ENCODE measurements around the gene MAST4.
A peak's percentile ranks its signal among the peaks of the same experiment; 100 is the strongest.

Gene MAST4

GRCh38 chr5:67066815-67067214 lies 470.6 kb downstream of the MAST4 start:
- no peak overlapping the region for H3K4me3 ChIP-seq (ENCODE audit: low read depth, low read length)
- no peak for DNase-seq (ENCODE audit: low read depth)

GRCh38 chr5:67073045-67073680 lies 477.0 kb downstream of the MAST4 start:
- DNase-seq (ENCODE audit: low read depth), result no peak
- H3K4me3 ChIP-seq (ENCODE audit: low read depth, low read length), result no peak overlapping the region

- no peak for DNase-seq (ENCODE audit: low read depth)
- no peak overlapping the region for H3K4me3 ChIP-seq (ENCODE audit: low read depth, low read length)
Measured at GRCh38 chr5:67077296-67077695, 481.1 kb downstream of the MAST4 start.

GRCh38 chr5:67081261-67081660 lies 485.1 kb downstream of the MAST4 start:
- DNase-seq (ENCODE audit: low read depth), result no peak
- no peak overlapping the region for H3K4me3 ChIP-seq (ENCODE audit: low read depth, low read length)

GRCh38 chr5:67082941-67083340 lies 486.7 kb downstream of the MAST4 start:
- no peak for DNase-seq (ENCODE audit: low read depth)
- H3K4me3 ChIP-seq (ENCODE audit: low read depth, low read length), result no peak overlapping the region

GRCh38 chr5:67085616-67086015 lies 489.4 kb downstream of the MAST4 start:
- no peak overlapping the region for H3K4me3 ChIP-seq (ENCODE audit: low read depth, low read length)
- no peak for DNase-seq (ENCODE audit: low read depth)

GRCh38 chr5:67089200-67089725 lies 493.1 kb downstream of the MAST4 start:
- DNase-seq (ENCODE audit: low read depth), result peak; percentile 56
- no peak overlapping the region for H3K4me3 ChIP-seq (ENCODE audit: low read depth, low read length)

- H3K4me3 ChIP-seq (ENCODE audit: low read depth, low read length), result no peak overlapping the region
- no peak for DNase-seq (ENCODE audit: low read depth)
Measured at GRCh38 chr5:67090040-67090439, 493.8 kb downstream of the MAST4 start.

- H3K4me3 ChIP-seq (ENCODE audit: low read depth, low read length), result no peak overlapping the region
- no peak for DNase-seq (ENCODE audit: low read depth)
Measured at GRCh38 chr5:67090593-67090992, 494.4 kb downstream of the MAST4 start.

GRCh38 chr5:67092535-67092934 lies 496.3 kb downstream of the MAST4 start:
- no peak overlapping the region for H3K4me3 ChIP-seq (ENCODE audit: low read depth, low read length)
- DNase-seq (ENCODE audit: low read depth), result no peak

- H3K4me3 ChIP-seq (ENCODE audit: low read depth, low read length), result no peak overlapping the region
- no peak for DNase-seq (ENCODE audit: low read depth)
Measured at GRCh38 chr5:67093279-67093678, 497.1 kb downstream of the MAST4 start.

GRCh38 chr5:67094476-67095300 lies 498.5 kb downstream of the MAST4 start:
- DNase-seq (ENCODE audit: low read depth), result peak; percentile 70
- no peak overlapping the region for H3K4me3 ChIP-seq (ENCODE audit: low read depth, low read length)

- peak; percentile 36 for DNase-seq (ENCODE audit: low read depth)
- no peak overlapping the region for H3K4me3 ChIP-seq (ENCODE audit: low read depth, low read length)
Measured at GRCh38 chr5:67095346-67096171, 499.4 kb downstream of the MAST4 start.

- DNase-seq (ENCODE audit: low read depth), result no peak
Measured at GRCh38 chr5:67098656-67099055, 502.5 kb downstream of the MAST4 start.

GRCh38 chr5:67100301-67100700 lies 504.1 kb downstream of the MAST4 start:
- no peak for DNase-seq (ENCODE audit: low read depth)

More at GRCh38 chr5:67098656-67099055, 502.5 kb downstream of the MAST4 start:
- H3K4me3 ChIP-seq (ENCODE audit: low read depth, low read length), result no peak overlapping the region

GRCh38 chr5:67102708-67103107 lies 506.5 kb downstream of the MAST4 start:
- H3K4me3 ChIP-seq (ENCODE audit: low read depth, low read length), result no peak overlapping the region
- DNase-seq (ENCODE audit: low read depth), result no peak

More at GRCh38 chr5:67100301-67100700, 504.1 kb downstream of the MAST4 start:
- H3K4me3 ChIP-seq (ENCODE audit: low read depth, low read length), result no peak overlapping the region

GRCh38 chr5:67104859-67105258 lies 508.7 kb downstream of the MAST4 start:
- H3K4me3 ChIP-seq (ENCODE audit: low read depth, low read length), result no peak overlapping the region
- DNase-seq (ENCODE audit: low read depth), result no peak

GRCh38 chr5:67105270-67105669 lies 509.1 kb downstream of the MAST4 start:
- DNase-seq (ENCODE audit: low read depth), result no peak
- no peak overlapping the region for H3K4me3 ChIP-seq (ENCODE audit: low read depth, low read length)

GRCh38 chr5:67106626-67107342 lies 510.6 kb downstream of the MAST4 start:
- DNase-seq (ENCODE audit: low read depth), result no peak
- no peak overlapping the region for H3K4me3 ChIP-seq (ENCODE audit: low read depth, low read length)
